ENCODE results near the gene CNGB1. TPM values are rescaled to one million over a fixed set of nuclear protein-coding genes. Genes with fewer than 3 reads are reported as not detected.

The CNGB1 gene
- total and polyA plus RNA-seq, 2 of the 13 experiments (the other 11 are each of a cell fraction or from before 2014, with no cell fraction given) = 0.02 to 0.15 TPM

DNA sequence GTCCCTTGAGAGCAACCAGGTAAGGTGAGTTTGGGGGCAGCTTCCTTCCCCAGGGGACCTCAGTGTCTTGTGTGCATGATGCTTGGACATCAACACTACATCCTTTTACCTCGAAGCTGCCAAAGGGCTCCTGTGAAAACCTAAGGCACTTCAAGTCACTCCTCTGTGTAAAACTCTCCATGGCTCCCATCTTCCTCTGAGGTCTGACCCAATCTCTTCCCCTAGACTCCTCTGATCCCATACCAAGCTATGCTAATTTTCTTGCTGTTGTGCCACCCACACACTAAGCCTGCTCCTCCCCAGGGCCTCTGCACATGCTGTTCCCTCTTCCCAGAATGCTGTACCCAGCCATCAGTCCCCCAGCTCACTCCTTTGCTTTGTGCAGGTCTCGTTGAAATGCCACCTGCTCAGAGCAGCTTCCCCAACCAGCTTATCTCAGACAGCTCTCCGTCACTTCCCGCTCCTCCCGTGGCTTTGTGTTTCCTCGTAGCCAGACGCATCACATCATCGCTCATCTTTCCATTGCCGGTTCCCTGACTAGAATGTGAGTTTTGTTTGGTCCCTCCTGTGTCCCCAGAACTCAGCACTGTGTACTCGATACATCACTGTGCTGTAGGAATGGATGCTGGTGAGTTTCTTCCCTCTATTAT lies 78.4 kb downstream of the CNGB1 start (continued):
- TF ChIP-seq, protein P1, sequence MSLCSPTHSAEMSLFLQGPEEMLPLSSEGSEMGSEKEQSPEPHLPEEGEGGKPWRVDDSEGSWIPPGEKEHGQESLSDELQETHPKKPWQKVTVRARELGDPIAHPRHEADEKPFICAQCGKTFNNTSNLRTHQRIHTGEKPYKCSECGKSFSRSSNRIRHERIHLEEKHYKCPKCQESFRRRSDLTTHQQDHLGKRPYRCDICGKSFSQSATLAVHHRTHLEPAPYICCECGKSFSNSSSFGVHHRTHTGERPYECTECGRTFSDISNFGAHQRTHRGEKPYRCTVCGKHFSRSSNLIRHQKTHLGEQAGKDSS (CRISPR knock-in tag; IDR thresholded peaks at IDR 0.05; ENCODE audit: borderline replicate concordance, low read depth) = peak; percentile 49; the same call in 1 of the 2 replicates
- TF ChIP-seq, protein P2, sequence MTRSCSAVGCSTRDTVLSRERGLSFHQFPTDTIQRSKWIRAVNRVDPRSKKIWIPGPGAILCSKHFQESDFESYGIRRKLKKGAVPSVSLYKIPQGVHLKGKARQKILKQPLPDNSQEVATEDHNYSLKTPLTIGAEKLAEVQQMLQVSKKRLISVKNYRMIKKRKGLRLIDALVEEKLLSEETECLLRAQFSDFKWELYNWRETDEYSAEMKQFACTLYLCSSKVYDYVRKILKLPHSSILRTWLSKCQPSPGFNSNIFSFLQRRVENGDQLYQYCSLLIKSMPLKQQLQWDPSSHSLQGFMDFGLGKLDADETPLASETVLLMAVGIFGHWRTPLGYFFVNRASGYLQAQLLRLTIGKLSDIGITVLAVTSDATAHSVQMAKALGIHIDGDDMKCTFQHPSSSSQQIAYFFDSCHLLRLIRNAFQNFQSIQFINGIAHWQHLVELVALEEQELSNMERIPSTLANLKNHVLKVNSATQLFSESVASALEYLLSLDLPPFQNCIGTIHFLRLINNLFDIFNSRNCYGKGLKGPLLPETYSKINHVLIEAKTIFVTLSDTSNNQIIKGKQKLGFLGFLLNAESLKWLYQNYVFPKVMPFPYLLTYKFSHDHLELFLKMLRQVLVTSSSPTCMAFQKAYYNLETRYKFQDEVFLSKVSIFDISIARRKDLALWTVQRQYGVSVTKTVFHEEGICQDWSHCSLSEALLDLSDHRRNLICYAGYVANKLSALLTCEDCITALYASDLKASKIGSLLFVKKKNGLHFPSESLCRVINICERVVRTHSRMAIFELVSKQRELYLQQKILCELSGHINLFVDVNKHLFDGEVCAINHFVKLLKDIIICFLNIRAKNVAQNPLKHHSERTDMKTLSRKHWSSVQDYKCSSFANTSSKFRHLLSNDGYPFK (CRISPR knock-in tag; IDR thresholded peaks at IDR 0.05; ENCODE audit: borderline replicate concordance) = no peak; the same call in 1 of the 2 replicates
- TF ChIP-seq ZNF703 (CRISPR knock-in tag; IDR thresholded peaks at IDR 0.05; ENCODE audit: borderline replicate concordance) = no peak
- TF ChIP-seq MTF1 (CRISPR knock-in tag; IDR thresholded peaks at IDR 0.05) = no peak
- TF ChIP-seq, protein P3, sequence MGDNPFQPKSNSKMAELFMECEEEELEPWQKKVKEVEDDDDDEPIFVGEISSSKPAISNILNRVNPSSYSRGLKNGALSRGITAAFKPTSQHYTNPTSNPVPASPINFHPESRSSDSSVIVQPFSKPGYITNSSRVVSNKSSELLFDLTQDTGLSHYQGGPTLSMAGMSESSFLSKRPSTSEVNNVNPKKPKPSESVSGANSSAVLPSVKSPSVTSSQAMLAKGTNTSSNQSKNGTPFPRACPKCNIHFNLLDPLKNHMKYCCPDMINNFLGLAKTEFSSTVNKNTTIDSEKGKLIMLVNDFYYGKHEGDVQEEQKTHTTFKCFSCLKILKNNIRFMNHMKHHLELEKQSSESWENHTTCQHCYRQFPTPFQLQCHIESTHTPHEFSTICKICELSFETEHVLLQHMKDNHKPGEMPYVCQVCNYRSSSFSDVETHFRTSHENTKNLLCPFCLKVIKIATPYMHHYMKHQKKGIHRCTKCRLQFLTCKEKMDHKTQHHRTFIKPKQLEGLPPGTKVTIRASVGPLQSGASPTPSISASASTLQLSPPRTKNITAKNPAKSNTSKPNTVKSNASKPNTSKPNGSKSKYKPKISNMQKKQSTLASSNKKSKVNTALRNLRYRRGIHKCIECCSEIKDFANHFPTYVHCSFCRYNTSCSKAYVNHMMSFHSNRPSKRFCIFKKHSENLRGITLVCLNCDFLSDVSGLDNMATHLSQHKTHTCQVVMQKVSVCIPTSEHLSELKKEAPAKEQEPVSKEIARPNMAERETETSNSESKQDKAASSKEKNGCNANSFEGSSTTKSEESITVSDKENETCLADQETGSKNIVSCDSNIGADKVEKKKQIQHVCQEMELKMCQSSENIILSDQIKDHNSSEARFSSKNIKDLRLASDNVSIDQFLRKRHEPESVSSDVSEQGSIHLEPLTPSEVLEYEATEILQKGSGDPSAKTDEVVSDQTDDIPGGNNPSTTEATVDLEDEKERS (CRISPR knock-in tag; IDR thresholded peaks at IDR 0.05) = no peak
- no peak for TF ChIP-seq RNF2 (conservative IDR thresholded peaks at IDR 0.05; ENCODE audit: low read depth)
- no peak for TF ChIP-seq ZNF24 (IDR thresholded peaks at IDR 0.05)
- TF ChIP-seq ZFP1 (CRISPR knock-in tag; IDR thresholded peaks at IDR 0.05) = 0 out of 2 replicates have a peak, but pooled peaks have one; percentile 35
- peak; percentile 14 for TF ChIP-seq ZMYM2 (CRISPR knock-in tag; IDR thresholded peaks at IDR 0.05)
- TF ChIP-seq ZFP36L2 (CRISPR knock-in tag; IDR thresholded peaks at IDR 0.05) = no peak
- peak; percentile 83 for TF ChIP-seq ZNF263 (CRISPR knock-in tag; IDR thresholded peaks at IDR 0.05)
- no peak for TF ChIP-seq TAF15 (IDR thresholded peaks at IDR 0.05; ENCODE audit: low read depth, low read length, poor library complexity, severe bottlenecking)
- 0 out of 2 replicates have a peak, but pooled peaks have one; percentile 10 for TF ChIP-seq NFATC3 (CRISPR knock-in tag; IDR thresholded peaks at IDR 0.05)
- TF ChIP-seq, protein P4, sequence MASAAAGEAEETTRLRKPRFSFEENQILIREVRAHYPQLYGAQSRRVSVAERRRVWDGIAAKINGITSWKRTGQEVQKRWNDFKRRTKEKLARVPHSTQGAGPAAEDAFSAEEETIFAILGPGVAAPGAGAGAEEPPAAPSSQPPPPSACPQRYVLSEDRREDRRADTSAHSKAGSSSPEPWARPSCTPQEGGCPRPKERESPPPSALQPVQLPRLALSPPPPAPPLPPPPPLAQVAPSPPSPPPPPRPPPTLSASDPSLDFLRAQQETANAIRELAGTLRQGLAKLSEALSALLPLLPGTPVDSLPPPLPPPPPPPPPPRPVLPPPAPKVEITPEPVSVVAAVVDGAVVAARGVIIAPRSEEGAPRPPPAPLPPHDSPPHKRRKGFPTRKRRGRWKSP (CRISPR knock-in tag; IDR thresholded peaks at IDR 0.05) = peak; percentile 64; the same call in 1 of the 2 replicates
- no peak for TF ChIP-seq KAT8 (CRISPR knock-in tag; IDR thresholded peaks at IDR 0.05)
- TF ChIP-seq RARA (CRISPR knock-in tag; IDR thresholded peaks at IDR 0.05) = peak; percentile 42; the same call in 1 of the 2 replicates
- peak; percentile 46; the same call in 1 of the 2 replicates for TF ChIP-seq JUND (CRISPR knock-in tag; IDR thresholded peaks at IDR 0.05)
- TF ChIP-seq NPAS2 (CRISPR knock-in tag; IDR thresholded peaks at IDR 0.05; ENCODE audit: borderline replicate concordance) = no peak
- TF ChIP-seq, protein P5, sequence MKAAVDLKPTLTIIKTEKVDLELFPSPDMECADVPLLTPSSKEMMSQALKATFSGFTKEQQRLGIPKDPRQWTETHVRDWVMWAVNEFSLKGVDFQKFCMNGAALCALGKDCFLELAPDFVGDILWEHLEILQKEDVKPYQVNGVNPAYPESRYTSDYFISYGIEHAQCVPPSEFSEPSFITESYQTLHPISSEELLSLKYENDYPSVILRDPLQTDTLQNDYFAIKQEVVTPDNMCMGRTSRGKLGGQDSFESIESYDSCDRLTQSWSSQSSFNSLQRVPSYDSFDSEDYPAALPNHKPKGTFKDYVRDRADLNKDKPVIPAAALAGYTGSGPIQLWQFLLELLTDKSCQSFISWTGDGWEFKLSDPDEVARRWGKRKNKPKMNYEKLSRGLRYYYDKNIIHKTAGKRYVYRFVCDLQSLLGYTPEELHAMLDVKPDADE (CRISPR knock-in tag; IDR thresholded peaks at IDR 0.05) = no peak
- TF ChIP-seq SRY (CRISPR knock-in tag; IDR thresholded peaks at IDR 0.05) = 0 out of 2 replicates have a peak, but pooled peaks have one; percentile 58

Data from HepG2 (cell line).